OCI-LY1 (cell line): ENCODE results near the gene TUBAL3.

Experiments
- EZH2 ChIP-seq: fragments of 200-600 bp; sonication (generic), shearing (Covaris generic); IDR thresholded peaks from 2 replicates; pipeline ENCODE4 v1.8.0; 2017; ENCODE audit warnings: borderline replicate concordance, mixed run types, mild to moderate bottlenecking, antibody characterized with exemption, low read length, moderate library complexity, mixed read lengths
- TF ChIP-seq, protein P1 (sequence below): fragments of 200-600 bp; sonication (generic), shearing (Covaris generic); IDR thresholded peaks from 2 replicates; pipeline ENCODE4 v1.5.1; 2017; ENCODE audit warnings: mild to moderate bottlenecking, antibody characterized with exemption, low read length, moderate library complexity, mixed read lengths

DNA sequence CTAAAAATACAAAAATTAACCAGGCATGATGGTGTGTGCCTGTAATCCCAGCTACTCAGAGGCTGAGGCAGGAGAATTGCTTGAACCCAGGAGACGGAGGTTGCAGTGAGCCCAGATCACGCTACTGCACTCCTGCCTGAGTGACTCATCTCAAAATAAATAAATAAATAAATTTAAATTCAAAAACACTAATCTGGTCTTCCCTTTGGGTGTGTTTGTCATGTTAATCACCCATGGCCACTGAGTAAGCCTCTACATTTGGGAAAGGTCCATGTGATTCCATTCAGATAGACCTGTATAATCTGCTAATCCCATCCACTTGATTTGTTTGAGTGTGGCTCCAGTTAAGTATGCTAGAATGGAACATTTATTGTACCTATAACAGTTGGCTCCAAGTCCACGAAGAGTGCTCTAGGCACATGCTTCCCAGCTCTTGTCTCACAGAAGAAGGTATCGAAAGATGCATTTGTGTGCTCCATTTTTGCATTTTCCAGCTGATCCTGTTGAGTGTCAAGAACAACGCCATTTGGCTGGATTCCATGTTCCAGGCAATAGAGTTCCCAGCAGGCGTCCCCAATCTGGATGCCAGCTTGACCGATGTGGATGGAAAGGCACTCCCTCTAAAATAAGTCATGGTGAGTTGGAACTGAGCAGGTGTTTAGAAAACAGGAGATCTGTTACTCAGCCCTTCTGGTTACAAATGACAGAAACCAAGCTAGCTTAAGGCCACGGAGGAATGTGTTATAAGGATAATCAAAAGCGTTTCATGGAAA is 4.0 kb downstream of the TUBAL3 start:
- no peak for TF ChIP-seq EZH2
- TF ChIP-seq, protein P1, sequence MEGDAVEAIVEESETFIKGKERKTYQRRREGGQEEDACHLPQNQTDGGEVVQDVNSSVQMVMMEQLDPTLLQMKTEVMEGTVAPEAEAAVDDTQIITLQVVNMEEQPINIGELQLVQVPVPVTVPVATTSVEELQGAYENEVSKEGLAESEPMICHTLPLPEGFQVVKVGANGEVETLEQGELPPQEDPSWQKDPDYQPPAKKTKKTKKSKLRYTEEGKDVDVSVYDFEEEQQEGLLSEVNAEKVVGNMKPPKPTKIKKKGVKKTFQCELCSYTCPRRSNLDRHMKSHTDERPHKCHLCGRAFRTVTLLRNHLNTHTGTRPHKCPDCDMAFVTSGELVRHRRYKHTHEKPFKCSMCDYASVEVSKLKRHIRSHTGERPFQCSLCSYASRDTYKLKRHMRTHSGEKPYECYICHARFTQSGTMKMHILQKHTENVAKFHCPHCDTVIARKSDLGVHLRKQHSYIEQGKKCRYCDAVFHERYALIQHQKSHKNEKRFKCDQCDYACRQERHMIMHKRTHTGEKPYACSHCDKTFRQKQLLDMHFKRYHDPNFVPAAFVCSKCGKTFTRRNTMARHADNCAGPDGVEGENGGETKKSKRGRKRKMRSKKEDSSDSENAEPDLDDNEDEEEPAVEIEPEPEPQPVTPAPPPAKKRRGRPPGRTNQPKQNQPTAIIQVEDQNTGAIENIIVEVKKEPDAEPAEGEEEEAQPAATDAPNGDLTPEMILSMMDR: no peak
